A204.1 (cell line): ENCODE data around the gene GNAL.

Source experiments
- FAIRE-seq: peaks from 2 replicates; lab custom pipeline; 2012; peaks lifted over from hg19 to GRCh38; lab: Jason Lieb, UNC

Gene GNAL

GRCh38 chr18:11809895-11810294 is 120.8 kb downstream of the GNAL start:
- no peak for FAIRE-seq

GRCh38 chr18:11810379-11810778 is 121.3 kb downstream of the GNAL start:
- FAIRE-seq = no peak

DNA sequence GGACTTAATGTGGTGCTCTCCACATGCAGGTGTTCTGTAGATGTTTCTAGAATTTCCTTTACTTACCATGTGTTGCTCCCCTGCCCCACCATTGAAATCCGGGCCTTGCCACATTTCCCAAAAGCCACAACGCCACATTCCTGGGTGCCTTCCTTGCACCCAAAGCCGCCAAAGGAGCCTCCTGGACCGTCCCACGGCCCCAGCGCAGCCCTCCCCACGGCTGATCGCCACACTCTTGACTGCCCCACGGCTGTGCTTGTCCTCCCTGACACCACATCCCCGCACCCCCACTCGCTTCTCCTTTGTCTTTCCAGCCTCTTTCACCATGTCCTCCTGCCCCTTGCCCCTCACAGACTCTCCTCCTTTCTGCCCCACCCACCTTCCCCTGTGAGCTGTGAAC is 121.9 kb downstream of the GNAL start:
- FAIRE-seq = no peak

GRCh38 chr18:11817229-11817628 is 128.2 kb downstream of the GNAL start:
- FAIRE-seq = no peak

DNA sequence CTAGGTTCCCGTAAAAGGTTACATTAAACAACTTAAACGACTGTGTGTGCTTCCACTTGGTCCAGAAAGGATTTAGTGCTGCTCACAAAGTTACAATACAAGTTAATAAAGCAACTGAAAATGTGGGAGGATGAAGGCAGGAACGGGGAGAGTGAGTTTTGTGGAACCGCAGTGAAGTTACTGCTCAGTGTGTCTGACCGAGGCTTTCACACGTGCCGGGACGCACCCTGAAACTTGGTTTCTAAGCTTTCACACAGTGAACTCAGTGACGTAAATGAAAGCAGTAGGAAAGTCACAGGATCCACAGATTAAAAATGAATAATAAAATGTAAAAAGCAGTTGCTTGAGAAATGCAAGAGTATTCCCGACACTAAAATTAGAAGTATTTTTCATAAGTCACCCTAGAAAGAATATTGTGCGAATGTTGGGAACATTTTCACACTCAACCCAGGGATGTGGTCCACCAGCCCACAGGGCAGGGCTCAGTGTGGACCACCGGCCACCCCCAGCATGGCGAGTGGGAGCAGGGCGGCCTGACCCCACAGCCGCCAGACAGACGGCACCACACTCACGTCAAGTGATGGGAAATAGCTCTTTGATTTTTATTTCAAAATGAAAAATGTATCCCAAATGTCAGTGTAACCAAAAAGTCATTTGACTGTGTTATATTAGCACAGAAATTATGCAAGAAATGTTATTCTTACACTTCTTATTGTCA is 129.6 kb downstream of the GNAL start:
- no peak for FAIRE-seq

DNA sequence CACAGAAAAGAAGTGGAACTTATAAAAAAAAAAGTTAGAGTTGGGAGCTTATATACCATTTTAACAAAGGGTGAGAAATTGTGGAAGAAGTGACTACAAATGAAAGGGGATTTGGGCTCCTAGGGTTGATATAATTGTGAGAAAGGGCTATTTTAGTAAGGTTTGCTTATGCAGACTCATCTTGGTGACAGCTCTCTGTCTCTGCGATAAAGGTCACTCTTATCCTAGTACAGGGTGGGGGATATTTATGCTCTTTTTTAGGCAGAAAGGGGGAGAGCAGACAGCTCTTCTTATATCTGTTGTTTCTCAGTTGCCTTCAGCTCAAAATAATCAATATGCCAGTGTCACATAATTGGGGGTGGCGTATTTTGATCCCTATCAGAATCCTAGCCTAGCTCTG is 130.9 kb downstream of the GNAL start:
- no peak for FAIRE-seq

GRCh38 chr18:11820697-11821096 is 131.6 kb downstream of the GNAL start:
- no peak for FAIRE-seq

- no peak for FAIRE-seq
These were observed 132.1 kb downstream of the GNAL start for GRCh38 chr18:11821208-11821607.

DNA sequence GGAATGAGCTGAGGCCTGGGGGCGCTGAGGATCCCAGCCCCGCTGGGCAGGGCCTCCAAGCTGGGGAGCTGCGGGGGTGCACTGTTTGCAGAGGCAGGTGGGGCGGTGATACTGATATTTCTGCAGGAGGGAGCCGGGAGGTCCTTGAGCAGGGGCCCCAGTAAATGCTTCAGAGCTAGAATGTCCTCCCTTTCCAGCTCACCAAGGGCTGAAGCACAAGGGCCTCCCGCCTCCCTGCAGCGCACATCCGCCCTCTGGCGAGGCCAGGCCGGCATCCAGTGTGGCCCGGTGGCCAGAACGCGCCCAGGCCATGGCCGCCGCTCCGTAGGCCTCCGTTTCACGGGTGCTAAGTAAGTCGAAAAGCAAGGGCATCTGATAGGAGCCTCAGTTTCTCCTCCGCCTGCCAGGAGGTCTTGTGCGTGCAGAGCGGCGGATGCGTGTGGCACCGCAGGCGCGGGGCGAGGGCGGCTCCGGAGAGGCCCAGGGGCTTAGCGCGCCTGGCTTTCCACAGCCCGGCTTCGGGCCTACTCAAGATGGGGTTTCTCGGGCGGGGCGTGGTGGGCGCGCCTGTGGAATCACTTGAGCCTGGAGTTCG is 132.7 kb downstream of the GNAL start:
- FAIRE-seq = no peak

DNA sequence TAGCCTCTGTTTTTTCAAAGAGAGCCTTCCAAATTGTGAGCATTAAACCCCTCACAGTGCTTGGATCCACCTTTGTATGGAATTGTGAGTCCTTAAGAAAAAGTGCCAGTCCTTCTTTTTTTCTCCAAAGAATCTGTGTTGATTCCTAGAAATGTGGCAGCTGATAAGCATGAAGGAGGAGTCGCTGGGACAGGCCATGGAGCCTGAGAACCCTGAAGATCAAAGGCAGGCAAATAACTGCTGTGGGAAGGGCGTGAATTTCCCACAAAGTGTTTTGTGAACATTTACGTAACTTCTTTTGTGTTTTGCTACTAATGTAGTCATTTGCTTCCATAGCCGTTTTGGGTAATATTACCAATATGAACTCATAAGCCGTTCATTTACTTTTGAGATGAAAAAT is 134.5 kb downstream of the GNAL start:
- FAIRE-seq = no peak

GRCh38 chr18:11826836-11827235 is 137.8 kb downstream of the GNAL start:
- FAIRE-seq = no peak

- no peak for FAIRE-seq
These were observed 139.8 kb downstream of the GNAL start for GRCh38 chr18:11828786-11829432.

- no peak for FAIRE-seq
These were observed 141.5 kb downstream of the GNAL start for GRCh38 chr18:11830585-11830984.

DNA sequence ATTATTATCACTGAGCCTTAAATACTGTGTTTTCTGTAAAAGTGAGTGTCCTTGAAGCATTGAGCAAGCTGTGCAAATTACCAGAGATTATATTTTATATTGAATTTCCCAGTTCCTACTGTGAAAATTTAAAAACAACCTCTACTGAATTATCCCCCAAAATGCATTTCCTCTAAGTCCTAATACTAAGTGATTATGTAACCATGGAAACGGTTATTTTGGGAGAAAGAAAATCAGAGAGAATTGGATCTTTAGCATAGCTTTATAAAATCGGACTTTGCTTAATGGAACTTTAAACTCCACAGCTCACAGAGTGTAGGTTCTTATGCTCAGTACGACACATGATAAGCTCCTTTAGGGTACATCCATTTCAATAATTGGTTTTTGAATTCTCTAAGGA is 142.9 kb downstream of the GNAL start:
- no peak for FAIRE-seq

GRCh38 chr18:11834772-11835171 is 145.7 kb downstream of the GNAL start:
- FAIRE-seq = no peak

- no peak for FAIRE-seq
These were observed 150.5 kb downstream of the GNAL start for GRCh38 chr18:11839556-11839955.

DNA sequence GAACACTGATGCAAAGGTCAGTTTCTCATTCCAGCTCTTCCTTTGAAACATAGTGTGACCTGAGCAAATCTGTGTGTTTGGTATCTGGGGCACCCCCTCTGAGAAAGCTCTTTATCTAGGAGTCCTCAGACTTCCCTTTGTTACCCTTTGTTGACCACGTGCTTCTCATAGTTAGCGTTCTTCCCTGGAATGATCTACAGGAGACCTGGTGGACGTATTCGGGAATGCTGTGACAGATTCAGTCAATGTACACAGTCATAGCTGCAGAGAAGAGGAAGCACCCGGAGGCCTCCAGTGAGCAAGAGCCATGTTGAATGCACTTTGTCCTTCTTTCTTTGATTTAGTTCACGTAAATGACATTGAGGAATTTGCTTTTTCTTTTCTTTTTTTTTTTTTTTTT is 151.4 kb downstream of the GNAL start:
- FAIRE-seq = no peak

DNA sequence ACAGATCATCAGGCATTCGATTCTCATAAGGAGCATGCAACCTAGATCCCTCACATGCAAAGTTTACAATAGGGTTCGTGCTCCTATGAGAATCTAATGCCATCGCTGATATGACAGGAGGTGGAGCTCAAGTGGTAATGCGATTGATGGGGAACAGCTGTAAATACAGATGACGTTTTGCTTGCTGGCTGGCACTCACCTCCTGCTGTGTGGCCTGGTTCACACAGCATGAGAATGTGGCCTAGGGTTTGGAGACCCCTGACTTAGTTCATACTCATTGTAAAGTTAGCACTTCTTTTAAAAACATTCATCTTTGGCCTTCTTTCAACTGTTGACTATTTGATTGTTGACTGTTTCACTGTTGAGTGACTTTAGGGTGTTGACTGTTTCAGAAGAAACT is 153.5 kb downstream of the GNAL start:
- no peak for FAIRE-seq

- FAIRE-seq = no peak
These were observed 155.4 kb downstream of the GNAL start for GRCh38 chr18:11844436-11844835.

DNA sequence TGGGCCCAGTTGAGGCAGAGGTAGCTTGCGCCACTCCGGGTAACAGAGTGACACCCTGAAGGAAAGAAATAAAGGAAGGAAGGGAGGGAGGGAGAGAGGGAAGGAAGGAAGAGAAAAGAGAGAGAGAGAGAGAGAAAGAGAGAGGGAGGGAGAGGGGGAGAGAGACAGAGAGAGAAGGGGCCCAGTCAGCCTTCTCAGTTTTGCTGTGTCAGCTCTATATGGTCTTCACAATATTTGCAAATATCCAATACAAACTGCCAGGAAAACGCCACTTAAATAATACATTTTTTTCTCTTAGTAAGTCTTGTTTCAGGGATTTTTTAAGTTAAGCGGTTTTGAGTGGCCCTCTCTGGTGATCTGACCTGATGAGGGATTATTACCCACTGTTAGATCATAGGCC is 156.6 kb downstream of the GNAL start:
- FAIRE-seq = no peak

GRCh38 chr18:11847811-11848210 is 158.7 kb downstream of the GNAL start:
- FAIRE-seq = no peak

DNA sequence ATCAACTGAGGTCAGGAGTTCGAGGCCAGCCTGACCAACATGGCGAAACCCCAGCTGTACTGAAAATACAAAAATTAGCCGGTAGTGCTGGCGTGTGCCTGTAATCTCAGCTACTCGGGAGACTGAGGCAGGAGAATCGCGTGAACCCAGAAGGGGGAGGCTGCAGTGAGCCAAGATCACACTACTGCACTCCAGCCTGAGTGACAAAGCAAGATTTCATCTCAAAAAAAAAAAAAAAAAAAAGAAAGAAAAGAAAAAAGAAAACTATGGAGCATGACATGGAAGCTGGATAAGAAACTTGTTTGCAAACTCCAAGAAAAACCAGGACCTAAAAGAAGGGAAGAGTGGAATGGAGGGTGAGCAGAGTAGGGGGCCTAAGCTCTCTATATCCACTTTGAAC is 160.2 kb downstream of the GNAL start:
- no peak for FAIRE-seq

- FAIRE-seq = no peak
These were observed 161.0 kb downstream of the GNAL start for GRCh38 chr18:11849841-11850634.
